LNCAP (cell line): ENCODE data around the gene CYP4F12.

Source experiments
- TF ChIP-seq, protein P1 (sequence below): fragments of 450-650 bp; IDR thresholded peaks from 2 replicates; pipeline ENCODE4 v1.5.1; 2017; ENCODE audit warnings: mild to moderate bottlenecking

CYP4F12 gene

DNA sequence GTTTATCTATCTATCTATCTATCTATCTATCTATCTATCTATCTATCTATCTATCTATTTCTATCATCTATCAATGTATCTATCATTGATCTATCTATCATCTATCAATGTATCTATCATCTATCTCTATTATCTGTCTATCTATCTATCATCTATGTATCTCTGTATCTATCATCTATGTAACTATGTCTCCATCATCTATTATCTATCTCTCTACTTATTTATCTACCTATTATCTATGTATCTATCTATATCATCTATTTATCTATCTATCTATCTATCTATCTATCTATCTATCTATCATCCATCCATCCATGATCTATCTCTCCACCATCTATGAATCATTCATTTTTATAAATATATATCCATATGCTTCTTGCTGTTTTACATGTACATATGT lies 16.4 kb upstream of the CYP4F12 start:
- TF ChIP-seq, protein P1, sequence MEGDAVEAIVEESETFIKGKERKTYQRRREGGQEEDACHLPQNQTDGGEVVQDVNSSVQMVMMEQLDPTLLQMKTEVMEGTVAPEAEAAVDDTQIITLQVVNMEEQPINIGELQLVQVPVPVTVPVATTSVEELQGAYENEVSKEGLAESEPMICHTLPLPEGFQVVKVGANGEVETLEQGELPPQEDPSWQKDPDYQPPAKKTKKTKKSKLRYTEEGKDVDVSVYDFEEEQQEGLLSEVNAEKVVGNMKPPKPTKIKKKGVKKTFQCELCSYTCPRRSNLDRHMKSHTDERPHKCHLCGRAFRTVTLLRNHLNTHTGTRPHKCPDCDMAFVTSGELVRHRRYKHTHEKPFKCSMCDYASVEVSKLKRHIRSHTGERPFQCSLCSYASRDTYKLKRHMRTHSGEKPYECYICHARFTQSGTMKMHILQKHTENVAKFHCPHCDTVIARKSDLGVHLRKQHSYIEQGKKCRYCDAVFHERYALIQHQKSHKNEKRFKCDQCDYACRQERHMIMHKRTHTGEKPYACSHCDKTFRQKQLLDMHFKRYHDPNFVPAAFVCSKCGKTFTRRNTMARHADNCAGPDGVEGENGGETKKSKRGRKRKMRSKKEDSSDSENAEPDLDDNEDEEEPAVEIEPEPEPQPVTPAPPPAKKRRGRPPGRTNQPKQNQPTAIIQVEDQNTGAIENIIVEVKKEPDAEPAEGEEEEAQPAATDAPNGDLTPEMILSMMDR: no peak

DNA sequence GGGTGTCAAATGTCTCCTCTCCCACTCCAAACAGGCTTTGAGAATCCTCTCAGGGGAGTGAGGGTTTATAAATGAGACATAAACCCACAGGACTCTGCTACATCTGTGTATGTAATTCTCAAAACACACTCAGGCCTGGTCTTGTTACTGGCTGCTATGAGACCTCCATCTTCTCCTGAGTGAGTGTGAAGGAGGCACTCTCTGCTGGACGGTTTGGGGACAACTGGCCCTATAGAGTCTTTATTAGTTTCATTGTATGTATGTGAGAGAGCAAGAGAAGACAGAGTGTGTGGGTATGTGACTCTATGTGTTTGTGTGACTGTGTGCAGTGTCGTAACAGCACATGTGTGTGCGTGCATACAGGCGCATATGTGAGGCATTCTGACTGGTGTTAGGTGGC lies 9.6 kb upstream of the CYP4F12 start:
- TF ChIP-seq, protein P1: no peak

DNA sequence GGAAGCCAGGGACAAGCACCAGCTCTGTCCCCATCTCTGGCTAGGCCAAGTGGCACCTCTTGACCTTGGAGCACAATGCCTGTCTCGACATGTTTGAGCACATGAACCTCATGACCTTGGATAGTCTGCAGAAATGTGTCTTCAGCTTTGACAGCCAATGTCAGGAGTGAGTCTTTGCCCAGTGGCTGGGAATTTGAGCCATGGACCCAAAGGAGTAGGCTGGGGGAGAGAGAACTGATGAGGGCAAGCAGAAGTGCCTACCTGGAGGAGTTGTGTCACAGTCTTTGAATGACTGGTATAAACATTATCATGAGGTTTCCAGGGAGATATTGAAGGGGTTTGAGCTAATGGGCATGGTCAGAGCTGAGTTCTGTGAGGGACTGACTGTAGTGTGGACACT lies 6.7 kb upstream of the CYP4F12 start:
- TF ChIP-seq, protein P1: no peak

DNA sequence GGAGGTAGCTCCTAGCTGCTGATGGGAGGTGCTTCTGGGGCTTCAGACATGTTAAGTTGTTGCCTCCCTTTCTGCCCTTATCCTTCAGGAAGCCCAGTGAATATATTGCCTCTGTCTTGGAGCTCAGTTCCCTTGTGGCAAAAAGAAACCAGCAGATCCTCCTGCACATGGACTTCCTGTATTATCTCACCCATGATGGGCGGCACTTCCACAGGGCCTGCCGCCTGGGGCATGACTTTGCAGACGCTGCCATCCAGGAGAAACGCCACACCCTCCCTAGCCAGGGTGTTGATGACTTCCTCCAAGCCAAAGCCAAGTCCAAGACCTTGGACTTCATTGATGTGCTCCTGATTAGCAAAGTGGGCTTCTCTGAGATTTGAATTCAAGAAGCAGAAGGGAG lies 6.0 kb upstream of the CYP4F12 start:
- TF ChIP-seq, protein P1: no peak

DNA sequence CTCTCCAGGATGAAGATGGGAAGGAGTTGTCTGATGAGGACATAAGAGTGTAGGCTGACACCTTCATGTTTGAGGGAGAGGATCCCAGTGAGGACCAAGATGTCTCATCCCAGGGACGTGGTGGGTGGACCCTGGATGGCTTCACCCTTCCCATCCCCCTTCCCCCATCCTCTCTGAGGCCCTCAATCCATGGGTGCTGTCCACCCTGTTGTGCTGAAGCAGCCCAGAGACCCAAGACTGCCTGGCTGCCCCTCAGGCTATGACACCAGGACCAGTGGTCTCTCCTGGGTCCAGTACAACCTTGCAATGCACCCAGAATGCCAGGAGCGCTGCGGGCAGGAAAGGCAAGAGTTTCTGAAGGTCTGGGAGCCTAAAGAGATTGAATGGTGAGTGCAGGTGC lies 3.4 kb upstream of the CYP4F12 start:
- TF ChIP-seq, protein P1: no peak

DNA sequence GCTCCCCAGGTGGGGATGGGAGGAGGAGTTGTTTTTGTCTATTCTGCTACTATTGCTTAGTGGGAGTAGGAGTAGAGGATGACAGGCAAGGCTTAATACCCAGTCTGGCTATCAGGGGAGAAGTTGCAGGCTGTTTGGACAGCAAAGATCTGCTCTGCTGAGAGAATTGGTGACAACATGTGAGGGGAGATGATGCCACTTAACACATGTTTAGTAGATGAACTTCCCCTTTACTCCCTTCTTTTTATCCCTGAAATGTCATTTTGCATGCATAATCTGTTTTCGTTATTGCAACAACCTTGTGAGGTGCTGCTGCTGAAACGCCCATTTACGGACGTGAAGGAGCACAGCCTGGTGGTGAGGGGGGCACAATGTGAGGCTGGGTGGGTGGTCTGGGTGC lies 3.0 kb upstream of the CYP4F12 start:
- TF ChIP-seq, protein P1: no peak

DNA sequence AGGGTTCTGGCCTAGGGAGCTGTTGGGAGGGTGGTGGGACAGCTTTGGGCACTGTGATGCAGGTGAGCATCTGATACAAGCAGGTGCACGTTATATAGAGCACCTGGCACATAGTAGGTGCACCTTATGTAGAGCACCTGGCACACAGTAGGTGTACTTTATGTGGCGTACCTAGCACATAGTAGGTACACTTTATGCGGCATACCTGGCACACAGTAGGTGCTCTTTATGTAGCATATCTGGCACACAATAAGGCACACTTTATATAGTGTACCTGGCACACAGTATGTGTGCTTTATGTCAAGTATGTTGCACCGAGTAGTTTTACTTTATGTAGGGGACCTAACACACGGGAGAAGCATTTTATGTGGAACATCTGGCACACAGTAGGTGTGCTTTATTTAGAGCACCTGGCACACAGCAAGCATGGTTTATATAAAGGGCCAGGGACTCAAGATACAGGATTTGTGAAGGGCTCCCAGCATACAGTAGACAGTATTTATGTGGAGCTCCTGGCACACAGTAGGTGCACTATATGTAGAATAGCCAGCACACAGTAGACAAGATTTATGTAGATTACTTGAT lies 1.6 kb upstream of the CYP4F12 start:
- TF ChIP-seq, protein P1: no peak
